HepG2 (cell line): Measurements from ENCODE around the gene FUT3. TPM values are rescaled to one million over a fixed set of nuclear protein-coding genes. Genes with fewer than 3 reads are reported as not detected.

Experiments
- CBX5 ChIP-seq: sonication (generic); formaldehyde crosslinking; IDR thresholded peaks from 2 replicates; pipeline ENCODE4 v1.4.0; 2020; ENCODE audit warnings: missing genetic modification reagents, borderline replicate concordance
- HNRNPLL ChIP-seq: fragments of 200-400 bp; formaldehyde crosslinking; IDR thresholded peaks from 2 replicates; pipeline ENCODE4 v1.6.1; 2017; ENCODE audit warnings: mild to moderate bottlenecking, low read depth, low read length; ENCODE audit not compliant: poor library complexity, severe bottlenecking
- JUND ChIP-seq: sonication (generic); formaldehyde crosslinking; IDR thresholded peaks from 2 replicates; pipeline ENCODE4 v1.8.0; 2022; ENCODE audit warnings: mild to moderate bottlenecking, missing genetic modification reagents
- KLF16 ChIP-seq, 2 experiments: sonication (generic) in 1 of 2; formaldehyde crosslinking in 1 of 2; IDR thresholded peaks; 2 replicates each; pipeline versions ENCODE4 v1.6.1 to v1.8.0; 2016 to 2023; ENCODE audit warnings: missing genetic modification reagents in 2 of 2, missing compliant biosample characterization in 1 of 2
- NPAS2 ChIP-seq: sonication (generic); formaldehyde crosslinking; IDR thresholded peaks from 2 replicates; pipeline ENCODE4 v1.8.0; 2022; ENCODE audit warnings: mild to moderate bottlenecking, missing genetic modification reagents, borderline replicate concordance
- POLR2G ChIP-seq: fragments of 200-400 bp; formaldehyde crosslinking; IDR thresholded peaks from 2 replicates; pipeline ENCODE4 v1.6.1; 2018; ENCODE audit warnings: mild to moderate bottlenecking, low read depth, low read length, moderate library complexity
- ZBTB40 ChIP-seq, 2 experiments: fragments of 450-650 bp in 1 of 2; sonication (generic) in 1 of 2; formaldehyde crosslinking in 1 of 2; IDR thresholded peaks; 2 replicates each; pipeline versions ENCODE4 v1.6.1 to v1.8.0; 2016 to 2022; ENCODE audit warnings: antibody characterized with exemption in 1 of 2, mild to moderate bottlenecking in 1 of 2, missing genetic modification reagents in 1 of 2
- ZMAT5 ChIP-seq: sonication (generic); formaldehyde crosslinking; IDR thresholded peaks from 2 replicates; pipeline ENCODE4 v1.5.0; 2020; ENCODE audit warnings: mild to moderate bottlenecking, low read depth, missing genetic modification reagents, borderline replicate concordance
- ZNF33B ChIP-seq: sonication (generic); formaldehyde crosslinking; IDR thresholded peaks from 2 replicates; pipeline ENCODE4 v1.5.1; 2020; ENCODE audit warnings: mild to moderate bottlenecking, missing genetic modification reagents
- ZNF382 ChIP-seq: sonication (generic); formaldehyde crosslinking; IDR thresholded peaks from 2 replicates; pipeline ENCODE4 v1.5.0; 2020; ENCODE audit warnings: missing genetic modification reagents, mild to moderate bottlenecking, borderline replicate concordance
- ZNF569 ChIP-seq: sonication (generic); formaldehyde crosslinking; IDR thresholded peaks from 2 replicates; pipeline ENCODE4 v1.5.0; 2020; ENCODE audit warnings: mild to moderate bottlenecking, missing genetic modification reagents, moderate library complexity, borderline replicate concordance
- ZNF646 ChIP-seq: sonication (generic); formaldehyde crosslinking; IDR thresholded peaks from 2 replicates; pipeline ENCODE4 v1.9.0; 2021; ENCODE audit warnings: mild to moderate bottlenecking, missing genetic modification reagents
- ZNF878 ChIP-seq: sonication (generic); formaldehyde crosslinking; IDR thresholded peaks from 2 replicates; pipeline ENCODE4 v1.8.1; 2023; ENCODE audit warnings: mild to moderate bottlenecking, missing genetic modification reagents, moderate library complexity
- polyA plus RNA-seq, 8 experiments: library from polyadenylated mRNA; depleted of rRNA in 3 of 8; stranded (reverse) in 7 of 8; unstranded in 1 of 8; fragments of >200 nt; fragmentation: Illumina TruSeq in 4 of 8; extraction: Trizol in 4 of 8; gene quantifications; 2 replicates each; pipeline versions ENCODE4 v1.2.1 to v1.2.3, GENCODE V29; 2011 to 2016; ENCODE audit warnings: low read depth in 4 of 8, missing spikeins in 1 of 8, mixed read lengths in 1 of 8; ENCODE audit not compliant: insufficient read depth in 1 of 8
- total RNA-seq, 5 experiments: library from RNA; depleted of rRNA; stranded (reverse); fragments of >200 nt; fragmentation: Illumina TruSeq; extraction: Trizol; gene quantifications; 2 replicates each; pipeline ENCODE4 v1.2.3, GENCODE V29; 2016; ENCODE audit warnings: low read depth in 1 of 5

Gene FUT3
- total and polyA plus RNA-seq, 2 of the 13 experiments (the other 11 are each of a cell fraction or from before 2014, with no cell fraction given): 0.53 to 1.1 TPM

- no peak for TF ChIP-seq ZBTB40 (IDR thresholded peaks at IDR 0.05)
- TF ChIP-seq ZBTB40 (CRISPR knock-in tag; IDR thresholded peaks at IDR 0.05): no peak
- TF ChIP-seq JUND: no peak
- no peak for TF ChIP-seq ZNF382 (CRISPR knock-in tag)
- no peak for TF ChIP-seq NPAS2 (CRISPR knock-in tag)
- TF ChIP-seq ZNF646 (CRISPR knock-in tag): no peak
- no peak for TF ChIP-seq CBX5 (CRISPR knock-in tag)
- no peak for TF ChIP-seq ZNF33B (CRISPR knock-in tag)
- TF ChIP-seq KLF16 (CRISPR knock-in tag; IDR thresholded peaks at IDR 0.05): peak in 1 of 2 experiments; percentile 7; a peak in 1 of 4 replicates
- TF ChIP-seq ZMAT5 (CRISPR knock-in tag): no peak
- peak; percentile 4 for TF ChIP-seq HNRNPLL
- TF ChIP-seq POLR2G: peak; percentile 51; the same call in 1 of the 2 replicates
- TF ChIP-seq ZNF878 (CRISPR knock-in tag): no peak
- TF ChIP-seq ZNF569: no peak
Observed at GRCh38 chr19:5892772-5893275, 41.6 kb upstream of the FUT3 start (continued).
